ENCODE results near the gene TIA1. TPM values are rescaled to one million over a fixed set of nuclear protein-coding genes. Genes with fewer than 3 reads are reported as not detected.
"Not testable (repeated sequence)": the region's sequence is repeated elsewhere in the genome, so short reads cannot be mapped to it uniquely, and the experiment has no call there.

Gene TIA1
- total RNA-seq, 4 donors from 2014 or later = 38.1 to 170 (median 53.9) TPM

DNA sequence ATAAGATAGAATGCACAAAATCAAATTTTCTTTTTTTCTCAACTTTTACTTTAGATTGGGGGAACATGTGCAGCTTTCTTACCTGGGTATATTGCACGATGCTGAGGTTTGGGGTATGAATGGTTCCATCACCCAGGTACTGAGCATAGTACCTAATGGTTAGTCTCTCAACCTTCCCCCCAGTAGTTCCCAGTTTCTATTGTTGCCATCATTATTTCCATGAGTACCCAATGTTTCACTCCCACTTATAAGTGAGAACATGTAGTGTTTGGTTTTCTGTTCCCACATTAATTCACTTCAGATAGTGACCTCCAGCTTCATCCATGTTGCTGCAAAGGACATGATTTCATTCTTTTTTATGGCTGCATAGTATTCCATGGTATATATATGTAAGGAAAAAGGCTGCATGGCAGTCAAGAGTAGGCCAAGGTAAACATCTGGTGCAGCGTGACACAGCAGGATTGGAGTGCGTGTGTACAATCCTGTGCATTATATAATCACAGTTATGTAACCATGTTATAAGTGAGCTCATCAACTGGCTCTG, 47.1 kb downstream of the TIA1 start:
- TF ChIP-seq CTCF (IDR thresholded peaks at IDR 0.05) = no peak
- ATAC-seq (ENCODE audit: low FRiP score) = no peak
- DNase-seq (ENCODE audit: low spot score) = no peak

GRCh38 chr2:70199320-70199864, 49.0 kb downstream of the TIA1 start:
- DNase-seq (ENCODE audit: low spot score) (no peak), ATAC-seq (ENCODE audit: low FRiP score) (no peak)
- no peak for TF ChIP-seq CTCF (IDR thresholded peaks at IDR 0.05)

- ATAC-seq (ENCODE audit: low FRiP score) (no peak), DNase-seq (ENCODE audit: low spot score) (no peak)
- TF ChIP-seq CTCF (IDR thresholded peaks at IDR 0.05) = no peak
Measured at GRCh38 chr2:70192516-70192915, 55.9 kb downstream of the TIA1 start.

GRCh38 chr2:70191244-70191735, 57.1 kb downstream of the TIA1 start:
- no peak for DNase-seq (ENCODE audit: low spot score)
- TF ChIP-seq CTCF (IDR thresholded peaks at IDR 0.05) = no peak
- ATAC-seq (ENCODE audit: low FRiP score) = no peak

DNA sequence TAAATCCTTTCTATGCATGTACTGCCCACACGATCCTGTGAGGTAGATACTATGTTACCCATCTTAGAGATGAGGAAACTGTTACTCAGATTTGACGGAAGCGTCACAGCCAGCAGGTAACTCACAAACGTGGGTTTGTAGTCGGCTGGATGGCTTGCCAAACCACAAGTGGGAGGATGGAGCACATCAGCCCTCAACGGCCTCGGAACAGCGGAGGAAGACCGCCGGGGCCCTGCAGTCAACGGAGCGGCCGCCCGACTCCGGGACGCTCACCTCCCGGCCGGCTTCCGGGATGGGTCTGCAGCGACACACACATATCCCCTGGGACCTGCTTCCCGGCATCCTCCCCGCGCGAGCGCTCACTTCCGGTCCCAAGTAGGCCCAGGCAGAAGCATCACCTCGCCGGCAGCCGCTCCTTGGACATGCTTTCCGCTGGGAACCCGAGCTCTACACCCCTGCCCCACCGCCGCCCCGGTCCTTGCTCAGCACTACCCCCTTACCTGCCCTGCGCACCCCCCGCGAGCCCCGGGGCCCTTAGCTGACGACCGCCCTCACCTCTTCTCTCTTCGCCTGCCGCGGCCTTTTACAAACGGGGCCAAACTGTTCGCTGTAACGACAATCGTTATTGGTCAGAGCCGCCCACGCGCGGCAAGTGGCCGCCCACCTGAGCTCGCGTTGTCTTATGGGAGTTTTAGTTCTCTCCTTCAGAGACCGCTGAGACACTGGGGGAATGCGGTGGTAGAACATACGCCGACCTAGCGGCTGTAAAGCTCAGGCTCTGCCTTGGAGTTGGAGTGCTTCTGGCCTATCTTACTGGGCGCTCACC, 57.8 kb downstream of the TIA1 start, which contains the start of gene C2orf42:
Gene C2orf42, minus strand, starts transcription at position 602 of the 826 bp plus-strand sequence. CDS start 9,034 bp downstream, outside the sequence.
- no peak for TF ChIP-seq CTCF (IDR thresholded peaks at IDR 0.05)
- ATAC-seq (ENCODE audit: low FRiP score) = peak; percentile 100

DNA sequence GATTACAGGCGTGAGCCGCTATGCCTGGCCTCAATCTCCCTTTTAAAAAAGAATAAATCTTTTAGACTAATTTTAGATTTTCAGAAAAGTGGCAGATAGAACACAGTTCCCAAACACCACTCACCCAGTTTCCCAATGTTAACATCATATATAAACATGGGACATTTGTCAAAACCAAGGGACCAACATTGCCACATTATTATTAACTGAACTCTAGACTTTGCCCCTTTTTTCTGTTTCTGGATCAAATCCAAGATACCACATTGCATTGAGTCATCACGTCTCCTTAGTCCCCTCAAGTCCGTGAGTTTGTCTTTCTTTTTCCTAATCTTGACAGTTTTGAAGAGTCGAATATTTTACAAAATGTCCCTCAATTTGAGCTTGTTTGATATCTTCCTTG, 60.0 kb downstream of the TIA1 start:
- no peak for DNase-seq (ENCODE audit: low spot score)
- no peak for TF ChIP-seq CTCF (IDR thresholded peaks at IDR 0.05)
- no peak for ATAC-seq (ENCODE audit: low FRiP score)

More for the DNA sequence above, 57.8 kb downstream of the TIA1 start, which contains the start of gene C2orf42:
- DNase-seq (ENCODE audit: low spot score) = peak; percentile 86

DNA sequence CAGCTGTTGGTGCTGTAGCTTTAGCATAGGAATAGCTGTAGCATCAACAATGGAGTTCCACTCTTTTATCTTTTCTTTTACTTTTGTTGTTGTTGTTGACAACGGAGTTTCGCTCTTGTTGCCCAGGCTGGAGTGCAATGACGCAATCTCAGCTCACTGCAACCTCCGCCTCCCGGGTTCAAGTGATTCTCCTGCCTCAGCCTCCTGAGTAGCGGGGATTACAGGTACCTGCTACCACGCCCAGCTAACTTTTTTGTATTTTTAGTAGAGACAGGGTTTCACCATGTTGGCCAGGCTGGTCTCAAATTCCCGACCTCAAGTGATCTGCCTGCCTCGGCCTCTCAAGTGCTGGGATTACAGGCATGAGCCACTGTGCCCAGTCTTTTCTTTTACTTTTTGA, 61.3 kb downstream of the TIA1 start:
- ATAC-seq (ENCODE audit: low FRiP score); DNase-seq (ENCODE audit: low spot score): not testable (repeated sequence)
